ENCODE measurements around the gene ZNF423.

The ZNF423 gene

DNA sequence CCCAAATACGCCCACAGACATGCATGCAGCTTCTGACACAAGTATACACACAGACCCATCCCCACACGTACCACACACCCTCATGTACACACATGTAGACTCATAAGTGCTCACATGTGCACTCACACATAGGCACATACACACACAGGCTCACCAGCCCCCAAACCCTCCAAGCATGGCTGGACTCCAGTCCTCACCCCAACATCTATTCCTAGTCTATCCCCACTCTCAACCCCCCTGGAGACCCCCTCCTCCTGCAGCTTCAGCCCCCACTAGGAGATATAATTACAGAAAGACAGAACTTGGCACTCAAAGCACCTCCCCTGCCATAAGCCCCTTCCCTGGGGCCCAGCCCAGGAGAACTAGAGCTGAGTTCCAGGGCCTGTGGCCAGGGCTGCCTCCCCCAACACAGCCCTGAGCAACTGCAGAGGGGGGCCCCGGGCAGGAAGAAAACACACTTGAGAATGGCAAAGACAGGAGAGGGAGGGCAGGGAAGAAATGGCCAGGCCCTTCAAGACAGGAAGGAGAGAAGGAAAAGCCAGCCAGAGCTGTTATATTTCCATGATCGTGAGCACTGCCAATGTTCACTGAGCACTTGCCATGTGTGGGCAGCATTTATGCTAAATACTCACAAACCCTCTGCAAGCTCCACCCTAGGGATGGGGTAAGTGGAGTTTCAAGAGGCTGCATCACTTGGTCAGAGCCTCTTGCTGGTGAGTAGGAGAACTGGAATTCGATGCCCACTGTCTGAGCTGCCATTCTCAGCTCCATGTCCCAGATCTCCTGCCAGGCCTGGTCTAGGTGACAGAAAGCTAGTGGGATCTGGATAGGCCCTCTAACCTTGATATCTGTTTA lies 224.5 kb downstream of the ZNF423 start:
- no peak for DNase-seq (ENCODE audit: low read depth in 4 of 4, low spot score in 1 of 4)

GRCh38 chr16:49630783-49631182 lies 225.1 kb downstream of the ZNF423 start:
- no peak for DNase-seq (ENCODE audit: low read depth in 4 of 4, low spot score in 1 of 4)

- no peak for DNase-seq (ENCODE audit: low read depth in 4 of 4, low spot score in 1 of 4)
These were observed 226.1 kb downstream of the ZNF423 start for GRCh38 chr16:49629851-49630250.

DNA sequence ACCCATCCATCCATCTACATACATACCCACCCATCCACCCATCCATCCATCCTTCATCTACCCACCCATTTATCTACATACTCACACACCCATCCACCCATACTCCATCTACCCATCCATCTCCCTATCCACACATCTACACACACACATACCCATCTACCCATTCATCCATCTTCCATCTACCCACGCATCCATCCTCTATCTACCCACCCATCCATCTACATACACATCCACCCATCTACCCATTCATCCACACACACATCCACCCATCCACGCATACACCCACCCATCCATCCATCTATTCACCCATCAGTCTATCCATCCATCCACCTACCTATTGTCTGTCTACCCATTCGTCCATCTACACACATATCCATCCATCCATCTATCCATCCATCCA lies 227.8 kb downstream of the ZNF423 start:
- no peak for DNase-seq (ENCODE audit: low read depth in 4 of 4, low spot score in 1 of 4)

- no peak for DNase-seq (ENCODE audit: low read depth in 4 of 4, low spot score in 1 of 4)
These were observed 230.4 kb downstream of the ZNF423 start for GRCh38 chr16:49625311-49626065.

DNA sequence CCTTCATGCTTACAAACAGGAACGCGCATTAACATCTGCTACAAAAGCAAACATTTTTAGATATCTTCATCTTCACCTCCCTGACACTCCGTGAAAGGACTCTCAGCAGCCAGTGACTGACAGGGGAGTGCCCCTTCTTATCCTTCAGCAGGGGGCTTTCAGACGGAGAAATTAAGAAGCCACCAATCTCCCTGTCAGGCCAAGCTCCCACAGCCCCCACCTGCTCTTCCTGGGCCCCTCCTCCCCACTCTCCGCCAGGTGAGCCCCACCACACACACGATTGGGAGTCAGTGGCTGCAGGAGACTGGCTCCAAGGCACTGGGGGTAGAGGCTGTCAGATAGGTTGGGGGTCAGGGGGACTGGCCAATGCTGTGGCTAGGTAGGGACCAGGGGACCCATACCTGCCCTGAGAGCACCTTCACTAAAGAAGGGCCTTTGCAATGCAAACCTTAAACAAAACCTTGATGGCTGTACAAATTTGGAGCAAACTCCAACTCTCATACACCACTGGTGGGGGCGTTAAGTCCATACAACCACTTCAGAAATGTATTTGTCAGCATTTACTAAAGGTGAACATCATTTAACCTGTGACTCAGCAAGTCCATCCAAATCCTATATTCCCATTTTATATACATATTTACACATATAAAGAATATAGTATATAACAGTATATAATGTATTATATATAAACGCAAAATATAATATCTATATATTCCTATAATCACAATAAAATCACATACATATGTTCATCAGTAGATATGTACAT lies 232.2 kb downstream of the ZNF423 start:
- no peak for DNase-seq (ENCODE audit: low read depth in 4 of 4, low spot score in 1 of 4)

- DNase-seq (ENCODE audit: low read depth in 4 of 4, low spot score in 1 of 4): no peak
These were observed 233.2 kb downstream of the ZNF423 start for GRCh38 chr16:49622421-49623402.

- no peak for DNase-seq (ENCODE audit: low read depth in 4 of 4, low spot score in 1 of 4)
These were observed 233.9 kb downstream of the ZNF423 start for GRCh38 chr16:49622084-49622390.

- no peak for DNase-seq (ENCODE audit: low read depth in 4 of 4, low spot score in 1 of 4)
These were observed 234.4 kb downstream of the ZNF423 start for GRCh38 chr16:49621241-49622083.

GRCh38 chr16:49620869-49621240 lies 235.1 kb downstream of the ZNF423 start:
- DNase-seq (ENCODE audit: low read depth in 4 of 4, low spot score in 1 of 4): no peak

DNA sequence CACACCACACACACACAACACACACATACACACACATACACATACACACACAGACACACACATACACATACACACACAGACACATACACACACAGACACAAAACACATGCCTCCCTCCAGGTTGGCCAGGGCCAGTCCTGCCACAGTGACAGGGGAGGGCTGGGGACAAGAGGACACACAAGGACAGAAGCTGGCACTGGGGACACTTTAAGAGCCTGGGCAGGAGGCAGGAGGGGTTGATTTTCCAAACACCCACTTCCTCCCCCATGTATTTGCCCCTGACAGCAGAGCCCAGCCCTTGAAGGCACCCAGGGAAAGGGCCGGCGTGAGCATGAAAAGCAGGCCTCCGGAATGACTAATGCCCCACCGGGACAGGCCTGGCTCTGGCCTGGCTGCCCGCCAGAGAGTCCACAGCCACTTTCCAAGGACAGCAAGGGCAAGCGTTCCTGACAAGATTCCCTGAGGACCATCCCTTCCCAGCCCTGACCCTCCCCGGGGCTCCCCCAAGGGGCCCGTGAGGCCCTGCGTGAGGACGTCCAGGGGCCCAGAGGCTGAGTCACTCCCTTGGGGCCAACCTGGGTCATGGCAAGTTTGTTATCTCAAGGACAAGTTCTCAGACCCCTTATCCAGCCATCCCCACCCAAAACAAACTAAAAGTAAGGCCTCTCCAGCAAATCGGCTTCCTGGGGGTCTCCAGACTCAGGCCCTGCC lies 235.6 kb downstream of the ZNF423 start:
- no peak for DNase-seq (ENCODE audit: low read depth in 4 of 4, low spot score in 1 of 4)

DNA sequence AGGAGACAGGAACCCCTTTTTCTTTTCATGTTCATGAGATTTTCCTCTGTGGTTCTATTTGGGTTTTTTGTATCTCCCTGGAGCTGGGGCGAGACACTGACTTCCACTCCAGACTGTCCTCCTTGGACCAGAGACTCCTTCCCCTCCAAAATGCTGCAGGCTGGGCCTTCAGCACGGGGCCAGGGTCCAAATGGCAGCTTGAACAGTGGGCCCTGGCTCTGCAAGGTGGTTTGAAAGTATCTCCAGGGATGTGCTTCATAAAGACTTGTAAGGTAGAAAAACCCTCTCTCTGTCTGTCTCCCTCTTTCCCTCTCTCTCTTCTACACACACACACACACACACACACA lies 236.1 kb downstream of the ZNF423 start:
- no peak for DNase-seq (ENCODE audit: low read depth in 4 of 4, low spot score in 1 of 4)

GRCh38 chr16:49618955-49619354 lies 237.0 kb downstream of the ZNF423 start:
- no peak for DNase-seq (ENCODE audit: low read depth in 4 of 4, low spot score in 1 of 4)

DNA sequence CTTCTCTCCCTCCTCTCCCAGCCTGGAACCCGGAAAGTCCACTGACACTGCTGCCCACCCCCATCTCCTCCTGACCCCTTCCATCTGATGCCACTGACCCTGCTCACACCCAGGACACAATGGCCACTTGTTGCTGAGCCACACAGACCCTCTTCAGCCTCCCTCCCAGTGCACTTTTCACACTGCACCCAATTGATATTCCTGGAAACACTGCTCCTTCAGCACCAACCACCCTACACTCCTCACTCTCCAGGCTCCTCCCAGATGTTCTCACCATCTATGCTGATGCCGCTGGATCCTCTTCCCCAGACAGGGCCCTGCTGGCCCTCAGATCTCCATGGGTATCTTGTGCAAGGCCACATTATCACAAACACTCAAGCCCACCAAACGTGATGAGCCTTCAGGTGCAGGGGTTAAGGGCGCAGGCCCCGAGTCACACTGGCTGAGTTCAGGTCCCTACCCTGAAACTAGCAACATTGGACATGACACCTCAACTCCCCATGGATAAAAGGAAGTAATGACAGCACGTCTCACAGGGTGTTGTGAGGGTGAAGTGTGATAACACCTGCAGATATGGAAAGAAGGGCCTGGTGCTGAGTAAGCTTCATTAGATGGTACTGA lies 238.1 kb downstream of the ZNF423 start:
- DNase-seq (ENCODE audit: low read depth in 4 of 4, low spot score in 1 of 4): no peak

- no peak for DNase-seq (ENCODE audit: low read depth in 4 of 4, low spot score in 1 of 4)
These were observed 238.8 kb downstream of the ZNF423 start for GRCh38 chr16:49617016-49617629.

GRCh38 chr16:49615576-49615975 lies 240.3 kb downstream of the ZNF423 start:
- DNase-seq (ENCODE audit: low read depth in 4 of 4, low spot score in 1 of 4): no peak

GRCh38 chr16:49610983-49611382 lies 244.9 kb downstream of the ZNF423 start:
- DNase-seq (ENCODE audit: low read depth in 4 of 4, low spot score in 1 of 4): no peak

DNA sequence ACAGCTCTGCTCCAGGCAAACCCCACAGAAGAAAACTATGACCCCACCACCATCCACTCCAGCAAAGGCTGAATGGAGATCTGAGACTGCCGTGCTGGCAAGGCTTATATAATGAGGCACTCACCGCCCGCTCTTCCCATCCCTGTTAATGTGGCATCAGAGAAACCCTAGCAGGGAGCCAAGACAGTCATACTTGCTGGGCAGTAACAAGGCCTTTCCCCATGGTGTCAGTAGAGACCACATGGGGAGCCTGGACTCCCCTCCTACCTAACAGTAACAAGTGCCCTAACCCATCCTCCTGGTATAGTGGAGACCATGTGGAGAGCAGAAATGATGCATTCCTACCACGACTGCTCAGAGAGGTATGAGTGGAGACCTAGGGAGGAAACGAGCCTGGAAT lies 247.1 kb downstream of the ZNF423 start:
- no peak for DNase-seq (ENCODE audit: low read depth in 4 of 4, low spot score in 1 of 4)

Measured in stimulated activated CD4-positive, alpha-beta T cell treated with anti-CD3 and anti-CD28 coated beads, Interleukin-1b, Interleukin-23, amount 100 ng/mL, for 24 hours (primary cell).